Measurements from ENCODE around the gene PDE6C. TPM values are rescaled to one million over a fixed set of nuclear protein-coding genes. Genes with fewer than 3 reads are reported as not detected.

The PDE6C gene
- total RNA-seq, 1 donor: not detected

DNA sequence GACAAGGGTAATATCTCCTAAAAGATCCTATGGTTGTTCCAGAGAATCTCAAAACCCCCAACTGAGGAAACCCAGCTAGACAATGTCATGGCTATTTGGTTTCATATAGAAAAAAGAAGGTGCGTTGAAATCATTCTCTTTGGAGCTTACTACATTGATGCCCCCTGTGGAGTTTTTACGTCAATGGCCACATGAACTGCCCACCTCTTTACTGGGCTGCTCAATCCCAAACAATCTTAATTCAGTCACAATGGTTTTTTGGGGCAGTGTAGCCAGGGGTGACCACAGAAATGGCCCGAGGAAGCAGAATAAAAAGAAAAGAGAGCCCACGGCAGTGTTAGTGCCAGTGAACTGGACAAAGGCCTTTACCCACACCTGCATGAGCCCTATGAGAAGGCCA lies 19.1 kb upstream of the PDE6C start:
- TF ChIP-seq, protein P1, sequence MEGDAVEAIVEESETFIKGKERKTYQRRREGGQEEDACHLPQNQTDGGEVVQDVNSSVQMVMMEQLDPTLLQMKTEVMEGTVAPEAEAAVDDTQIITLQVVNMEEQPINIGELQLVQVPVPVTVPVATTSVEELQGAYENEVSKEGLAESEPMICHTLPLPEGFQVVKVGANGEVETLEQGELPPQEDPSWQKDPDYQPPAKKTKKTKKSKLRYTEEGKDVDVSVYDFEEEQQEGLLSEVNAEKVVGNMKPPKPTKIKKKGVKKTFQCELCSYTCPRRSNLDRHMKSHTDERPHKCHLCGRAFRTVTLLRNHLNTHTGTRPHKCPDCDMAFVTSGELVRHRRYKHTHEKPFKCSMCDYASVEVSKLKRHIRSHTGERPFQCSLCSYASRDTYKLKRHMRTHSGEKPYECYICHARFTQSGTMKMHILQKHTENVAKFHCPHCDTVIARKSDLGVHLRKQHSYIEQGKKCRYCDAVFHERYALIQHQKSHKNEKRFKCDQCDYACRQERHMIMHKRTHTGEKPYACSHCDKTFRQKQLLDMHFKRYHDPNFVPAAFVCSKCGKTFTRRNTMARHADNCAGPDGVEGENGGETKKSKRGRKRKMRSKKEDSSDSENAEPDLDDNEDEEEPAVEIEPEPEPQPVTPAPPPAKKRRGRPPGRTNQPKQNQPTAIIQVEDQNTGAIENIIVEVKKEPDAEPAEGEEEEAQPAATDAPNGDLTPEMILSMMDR (IDR thresholded peaks at IDR 0.05; ENCODE audit: insufficient read depth, low read depth, low read length): no peak
- no peak overlapping the region for H3K4me3 ChIP-seq (ENCODE audit: low read depth, low read length)
- DNase-seq (ENCODE audit: low read depth): no peak

DNA sequence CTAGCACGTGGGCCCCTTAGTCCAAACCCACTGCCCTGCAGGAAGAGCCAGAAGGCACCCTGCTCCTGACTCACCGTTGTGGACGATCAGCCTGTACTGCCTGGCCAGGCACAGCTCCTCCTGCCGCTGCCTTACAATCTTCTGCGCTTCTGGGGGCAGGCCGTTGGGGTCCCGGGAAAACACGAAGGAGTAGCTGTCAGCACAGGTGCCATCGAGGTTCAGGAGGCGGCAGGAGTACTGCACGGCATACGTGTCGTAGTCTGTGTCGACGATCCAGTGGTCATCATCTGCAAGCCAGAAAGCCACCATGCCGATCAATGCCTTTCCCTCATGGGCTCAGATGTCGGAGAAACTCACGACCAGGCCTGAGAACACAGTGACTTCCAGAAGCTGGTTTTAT lies 18.6 kb upstream of the PDE6C start:
- TF ChIP-seq, protein P1 (IDR thresholded peaks at IDR 0.05; ENCODE audit: insufficient read depth, low read depth, low read length): no peak
- H3K4me3 ChIP-seq (ENCODE audit: low read depth, low read length): no peak overlapping the region
- DNase-seq (ENCODE audit: low read depth): no peak

DNA sequence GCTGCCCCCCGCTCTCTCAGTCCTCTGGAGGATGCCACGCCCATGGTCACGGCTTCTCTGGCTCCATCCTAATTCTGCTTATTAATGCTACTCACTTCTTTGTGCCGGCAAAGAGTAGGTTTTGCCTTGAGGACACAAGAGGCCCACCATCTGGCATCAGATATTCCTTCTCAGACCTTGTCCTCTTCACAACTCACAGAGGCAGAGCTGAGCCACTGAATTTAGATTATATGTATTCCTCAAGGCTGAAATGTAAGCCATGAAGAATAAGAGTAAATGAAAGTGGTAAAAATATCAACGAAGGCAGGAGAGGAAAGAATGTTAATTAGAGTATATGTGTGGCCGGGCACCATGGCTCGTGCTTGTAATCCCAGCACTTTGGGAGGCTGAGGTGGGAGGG lies 17.8 kb upstream of the PDE6C start:
- no peak for DNase-seq (ENCODE audit: low read depth)
- H3K4me3 ChIP-seq (ENCODE audit: low read depth, low read length): no peak overlapping the region
- TF ChIP-seq, protein P1 (IDR thresholded peaks at IDR 0.05; ENCODE audit: insufficient read depth, low read depth, low read length): no peak

DNA sequence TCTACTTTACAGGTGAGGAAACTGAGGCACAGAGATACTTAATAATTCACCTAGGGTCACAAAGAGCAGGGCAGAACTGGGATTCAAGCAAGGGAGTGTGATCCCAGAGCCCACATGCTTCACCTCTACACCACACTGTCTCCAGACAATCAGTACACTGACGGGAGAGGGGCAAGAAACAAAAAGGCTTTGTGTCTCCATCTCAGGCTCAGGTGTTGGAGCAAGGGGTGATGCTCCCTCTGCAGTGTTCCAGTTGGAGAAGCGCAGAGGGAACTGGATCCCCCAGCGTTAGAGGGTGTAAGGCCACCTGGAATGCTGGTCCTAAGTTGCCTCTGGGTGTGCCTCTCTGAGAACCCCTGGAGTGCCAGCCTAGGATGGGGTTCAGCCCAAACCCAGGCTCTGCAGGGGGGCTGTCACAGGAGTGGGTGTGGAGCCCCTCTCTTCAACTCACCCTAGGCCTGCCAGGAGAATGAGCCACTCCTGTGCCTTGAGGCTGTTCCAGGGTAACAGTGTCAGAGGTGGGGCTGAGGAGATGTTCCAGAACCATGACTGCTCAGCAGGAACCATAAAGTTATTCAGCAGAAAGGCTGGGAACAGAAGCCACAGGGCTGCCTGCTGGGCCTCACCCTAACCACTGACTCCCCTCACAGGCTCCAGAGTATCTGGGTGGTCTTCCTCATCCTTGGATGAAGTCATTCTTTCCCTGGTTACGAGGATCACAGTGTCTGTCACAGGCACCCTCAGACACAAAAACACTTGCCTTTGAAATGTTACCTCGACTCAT lies 16.8 kb upstream of the PDE6C start:
- no peak overlapping the region for H3K4me3 ChIP-seq (ENCODE audit: low read depth, low read length)
- no peak for DNase-seq (ENCODE audit: low read depth)
- TF ChIP-seq, protein P1 (IDR thresholded peaks at IDR 0.05; ENCODE audit: insufficient read depth, low read depth, low read length): no peak

DNA sequence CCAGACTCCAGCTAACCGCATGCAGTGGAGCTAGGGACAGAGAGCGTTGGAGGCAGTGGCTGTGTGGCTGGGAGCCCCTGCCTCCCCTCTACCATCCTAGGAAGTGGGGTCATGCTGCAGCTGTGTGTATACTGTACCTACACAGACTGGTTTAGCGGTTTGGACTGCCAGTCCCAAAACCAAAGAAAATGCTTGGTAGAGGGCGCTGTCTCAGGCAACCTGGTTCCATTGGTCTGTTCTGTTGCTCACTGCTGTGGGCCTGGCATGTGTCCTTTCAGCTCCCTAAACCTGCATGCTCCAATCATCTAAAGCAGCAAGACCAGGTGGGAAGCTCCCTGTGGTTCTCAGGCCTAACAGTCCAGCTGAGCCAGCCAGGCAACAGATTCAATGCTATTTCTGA lies 15.8 kb upstream of the PDE6C start:
- TF ChIP-seq, protein P1 (IDR thresholded peaks at IDR 0.05; ENCODE audit: insufficient read depth, low read depth, low read length): no peak
- H3K4me3 ChIP-seq (ENCODE audit: low read depth, low read length): no peak overlapping the region
- no peak for DNase-seq (ENCODE audit: low read depth)

DNA sequence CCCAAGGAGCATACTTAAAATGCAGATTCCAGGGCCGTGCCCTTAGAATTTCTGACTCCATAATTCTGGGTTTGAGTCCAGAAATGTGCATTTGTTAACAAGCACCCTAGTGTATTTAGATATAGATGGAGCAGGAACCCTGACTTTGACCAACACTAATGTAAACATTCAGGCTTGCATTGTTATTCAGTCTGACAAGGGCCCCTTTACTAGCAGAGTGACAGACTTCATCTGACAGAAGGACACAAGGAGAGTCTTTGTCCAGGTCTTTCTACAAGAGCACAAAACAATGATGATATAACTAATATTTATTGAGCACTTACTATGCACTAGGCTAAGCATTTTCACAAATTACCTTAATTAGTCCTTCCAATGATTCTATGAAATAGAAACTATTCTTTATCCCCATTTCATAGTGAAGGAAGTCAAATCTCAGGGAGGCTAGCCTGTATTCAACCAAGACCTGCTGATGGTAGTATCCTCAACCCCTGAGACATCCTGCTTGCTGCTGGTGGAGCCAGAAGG lies 15.2 kb upstream of the PDE6C start:
- no peak overlapping the region for H3K4me3 ChIP-seq (ENCODE audit: low read depth, low read length)
- TF ChIP-seq, protein P1 (IDR thresholded peaks at IDR 0.05; ENCODE audit: insufficient read depth, low read depth, low read length): no peak
- no peak for DNase-seq (ENCODE audit: low read depth)
